GM12864 (cell line): ENCODE measurements around the gene RDX.
"Not testable (repeated sequence)": the region's sequence is repeated elsewhere in the genome, so short reads cannot be mapped to it uniquely, and the experiment has no call there.

Experiments used
- DNase-seq: peaks from one replicate; pipeline ENCODE4 v3.0.0-alpha.2; 2011; ENCODE audit warnings: low read depth
- H3K4me3 ChIP-seq: 2 replicates; pipeline ENCODE4 v1.5.1; 2011; ENCODE audit warnings: mild to moderate bottlenecking, low read depth, low read length, control low read depth
- CTCF ChIP-seq: IDR thresholded peaks from 2 replicates; pipeline ENCODE4 v1.5.1; 2011; ENCODE audit warnings: low read depth, mild to moderate bottlenecking, moderate library complexity, low read length, control low read depth, inconsistent platforms; ENCODE audit errors: missing control alignments

RDX gene

GRCh38 chr11:110318638-110319404 lies 22.4 kb upstream of the RDX start:
- no peak overlapping the region for H3K4me3 ChIP-seq
- no peak for TF ChIP-seq CTCF
- DNase-seq = no peak

GRCh38 chr11:110317516-110317932 lies 21.1 kb upstream of the RDX start:
- H3K4me3 ChIP-seq = no peak overlapping the region
- TF ChIP-seq CTCF = no peak
- no peak for DNase-seq

- no peak for DNase-seq
- H3K4me3 ChIP-seq = no peak overlapping the region
- no peak for TF ChIP-seq CTCF
These were observed 18.1 kb upstream of the RDX start for GRCh38 chr11:110314366-110315095.

GRCh38 chr11:110312670-110313069 lies 16.3 kb upstream of the RDX start:
- DNase-seq = no peak
- no peak for TF ChIP-seq CTCF
- H3K4me3 ChIP-seq = no peak overlapping the region

- no peak for TF ChIP-seq CTCF
- no peak for DNase-seq
- no peak overlapping the region for H3K4me3 ChIP-seq
These were observed 15.6 kb upstream of the RDX start for GRCh38 chr11:110311783-110312579.

- DNase-seq = no peak
- H3K4me3 ChIP-seq = no peak overlapping the region
- no peak for TF ChIP-seq CTCF
These were observed 11.7 kb upstream of the RDX start for GRCh38 chr11:110308071-110308470.

- not testable (repeated sequence) for H3K4me3 ChIP-seq, DNase-seq
These were observed 9.6 kb upstream of the RDX start for GRCh38 chr11:110306019-110306388.
